Measurements from ENCODE around the gene TPRG1L. TPM values are rescaled to one million over a fixed set of nuclear protein-coding genes. Genes with fewer than 3 reads are reported as not detected.
A peak's percentile ranks its signal among the peaks of the same experiment; 100 is the strongest.

TPRG1L gene
- total RNA-seq, 4 donors from 2014 or later, result 27.9 to 44.7 (median 33.2) TPM

DNA sequence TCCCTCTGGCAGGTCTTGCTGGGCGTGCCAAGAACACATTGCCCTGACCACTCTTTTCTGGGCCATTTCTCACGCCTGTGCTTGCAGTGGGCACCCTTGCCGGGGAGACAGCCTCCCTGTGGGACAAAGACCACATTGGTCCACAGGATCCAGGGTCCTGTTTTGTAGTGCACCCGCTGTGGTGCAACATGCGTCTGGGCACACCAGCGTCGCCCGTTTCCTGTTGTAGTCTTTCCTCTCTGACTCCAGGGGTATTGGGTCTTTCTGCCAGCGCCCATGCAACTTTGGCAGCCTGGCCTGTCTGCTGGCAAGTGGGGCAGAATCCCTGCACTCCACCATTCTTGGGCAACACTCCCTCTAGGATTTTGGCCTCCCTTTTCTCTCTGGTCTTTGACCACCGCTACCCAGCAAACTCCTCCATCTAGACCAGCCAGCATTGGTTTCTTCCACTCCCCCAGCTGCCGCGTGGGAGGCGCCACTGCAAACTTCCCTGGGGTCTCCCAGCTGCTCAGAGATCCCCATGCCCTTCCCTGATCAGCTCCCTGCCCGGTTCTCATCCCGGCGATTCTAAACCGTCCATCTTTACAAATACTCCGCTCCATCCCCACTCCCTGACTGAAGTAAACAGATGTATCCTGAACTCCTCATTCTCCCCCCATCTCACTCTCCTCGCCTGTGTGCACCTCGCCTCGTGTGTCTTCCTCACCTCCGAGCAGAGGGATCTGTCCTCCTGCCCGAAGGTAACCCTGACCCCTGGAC lies 1.2 kb upstream of the TPRG1L start:
- H3K36me3 ChIP-seq, result peaks cover 9 to 23% (median 14%) of the 10 kb centered on the region in 3 donors
- no peaks in the 10 kb centered on the region for H3K27me3 ChIP-seq
- DNase-seq, result no peak
- peak overlapping the region; percentile 83 to 99 (median 90) for H3K4me3 ChIP-seq
- H3K9me3 ChIP-seq, result no peaks in the 10 kb centered on the region
- H3K4me1 ChIP-seq, result peaks cover 24 to 49% (median 26%) of the 10 kb centered on the region in 3 donors
- no peak for TF ChIP-seq POLR2A (IDR thresholded peaks at IDR 0.05)
- TF ChIP-seq, protein P1, sequence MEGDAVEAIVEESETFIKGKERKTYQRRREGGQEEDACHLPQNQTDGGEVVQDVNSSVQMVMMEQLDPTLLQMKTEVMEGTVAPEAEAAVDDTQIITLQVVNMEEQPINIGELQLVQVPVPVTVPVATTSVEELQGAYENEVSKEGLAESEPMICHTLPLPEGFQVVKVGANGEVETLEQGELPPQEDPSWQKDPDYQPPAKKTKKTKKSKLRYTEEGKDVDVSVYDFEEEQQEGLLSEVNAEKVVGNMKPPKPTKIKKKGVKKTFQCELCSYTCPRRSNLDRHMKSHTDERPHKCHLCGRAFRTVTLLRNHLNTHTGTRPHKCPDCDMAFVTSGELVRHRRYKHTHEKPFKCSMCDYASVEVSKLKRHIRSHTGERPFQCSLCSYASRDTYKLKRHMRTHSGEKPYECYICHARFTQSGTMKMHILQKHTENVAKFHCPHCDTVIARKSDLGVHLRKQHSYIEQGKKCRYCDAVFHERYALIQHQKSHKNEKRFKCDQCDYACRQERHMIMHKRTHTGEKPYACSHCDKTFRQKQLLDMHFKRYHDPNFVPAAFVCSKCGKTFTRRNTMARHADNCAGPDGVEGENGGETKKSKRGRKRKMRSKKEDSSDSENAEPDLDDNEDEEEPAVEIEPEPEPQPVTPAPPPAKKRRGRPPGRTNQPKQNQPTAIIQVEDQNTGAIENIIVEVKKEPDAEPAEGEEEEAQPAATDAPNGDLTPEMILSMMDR (IDR thresholded peaks at IDR 0.05), result no peak
- intact Hi-C loops (cut with DNase I), result loop anchor here (5.0 kb wide), 1 partner anchor 171 kb away; the partner anchor contains the start of gene ARHGEF16
- H3K27ac ChIP-seq, result peak overlapping the region in 3 of 4 donors; percentile 39 to 97 (median 84)
- 31 to 33% methylated on average over 21 to 22 of the region's 23 CpGs for WGBS, 2 donors

DNA sequence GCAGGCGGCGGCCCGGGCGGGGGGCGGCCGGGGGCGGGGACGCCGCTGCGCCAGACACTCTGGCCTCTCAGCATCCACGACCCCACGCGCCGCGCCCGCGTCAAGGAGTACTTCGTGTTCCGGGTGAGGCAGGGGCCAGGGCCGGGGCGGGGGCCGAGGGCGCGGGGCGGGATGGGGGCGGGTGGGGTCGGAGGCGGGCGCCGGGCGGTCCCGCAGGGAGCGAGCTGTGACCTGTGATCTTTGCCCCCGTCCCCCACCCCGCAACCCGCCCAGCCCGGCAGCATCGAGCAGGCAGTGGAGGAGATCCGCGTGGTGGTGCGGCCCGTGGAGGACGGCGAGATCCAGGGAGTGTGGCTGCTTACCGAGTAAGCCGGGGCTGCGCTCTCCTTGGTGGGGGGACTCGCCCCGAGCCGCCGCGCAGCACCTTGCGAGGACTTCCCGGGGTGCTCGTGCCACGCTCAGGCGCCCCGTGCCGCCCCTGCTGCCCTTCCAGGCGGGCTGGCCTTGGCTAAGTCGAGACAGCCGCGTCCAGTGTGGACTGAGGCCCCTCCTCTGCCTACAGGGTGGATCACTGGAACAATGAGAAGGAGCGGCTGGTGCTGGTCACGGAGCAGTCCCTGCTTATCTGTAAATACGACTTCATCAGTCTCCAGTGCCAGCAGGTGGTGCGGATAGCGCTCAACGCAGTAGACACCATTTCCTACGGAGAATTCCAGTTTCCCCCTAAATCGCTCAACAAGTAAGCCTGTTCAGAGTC lies 514 bp downstream of the TPRG1L start:
- Histone ChIP-seq H3K27me3 (no peaks in the 10 kb centered on the region), H3K9me3 (no peaks in the 10 kb centered on the region), H3K36me3 (peaks cover 9 to 40% (median 21%) of the 10 kb centered on the region in 3 donors), H3K4me1 (peaks cover 24 to 40% (median 26%) of the 10 kb centered on the region in 3 donors), H3K4me3 (peak overlapping the region; percentile 83 to 99 (median 90)), H3K27ac (peak overlapping the region; percentile 78 to 97 (median 92))
- TF ChIP-seq, protein P1 (IDR thresholded peaks at IDR 0.05), result peak in 1 of 6 experiments; percentile 14
- TF ChIP-seq POLR2A (IDR thresholded peaks at IDR 0.05), result no peak
- intact Hi-C loops (cut with DNase I), result no loop called here
- DNase-seq, result no peak
- 7 to 8% methylated on average over 14 to 16 of the region's 71 CpGs for WGBS, 2 donors

DNA sequence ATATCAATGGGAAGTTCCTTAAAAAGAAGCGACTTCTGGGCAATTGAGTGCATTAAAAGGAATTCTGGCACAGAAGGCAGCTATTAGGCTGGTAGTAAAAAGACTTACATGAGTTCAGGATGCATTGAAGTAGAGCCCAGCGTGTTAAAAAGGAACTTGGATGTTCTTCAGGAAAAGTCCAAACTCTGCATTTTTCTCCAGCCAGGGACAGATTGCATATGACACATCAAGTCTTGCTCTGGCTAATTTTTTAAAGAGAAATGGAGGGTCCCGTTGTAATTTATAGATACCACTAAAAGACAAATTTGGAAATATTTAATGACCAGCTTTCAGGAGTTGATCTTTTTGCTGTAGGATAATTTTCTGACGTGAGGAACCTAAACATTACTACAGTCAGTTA lies 1.2 kb downstream of the TPRG1L start:
- H3K27ac ChIP-seq, result peak overlapping the region in 3 of 4 donors; percentile 78 to 97 (median 90)
- no peaks in the 10 kb centered on the region for H3K27me3 ChIP-seq
- H3K9me3 ChIP-seq, result no peaks in the 10 kb centered on the region
- intact Hi-C loops (cut with DNase I), result no loop called here
- 78 to 79% methylated on average over 4 of the region's 4 CpGs for WGBS, 2 donors
- TF ChIP-seq POLR2A (IDR thresholded peaks at IDR 0.05), result no peak
- TF ChIP-seq, protein P1 (IDR thresholded peaks at IDR 0.05), result no peak
- H3K4me1 ChIP-seq, result peaks cover 24 to 43% (median 27%) of the 10 kb centered on the region in 3 donors
- DNase-seq, result no peak
- peak overlapping the region in 3 of 4 donors; percentile 90 to 99 (median 91) for H3K4me3 ChIP-seq
- peaks cover 9 to 47% (median 21%) of the 10 kb centered on the region in 3 donors for H3K36me3 ChIP-seq

DNA sequence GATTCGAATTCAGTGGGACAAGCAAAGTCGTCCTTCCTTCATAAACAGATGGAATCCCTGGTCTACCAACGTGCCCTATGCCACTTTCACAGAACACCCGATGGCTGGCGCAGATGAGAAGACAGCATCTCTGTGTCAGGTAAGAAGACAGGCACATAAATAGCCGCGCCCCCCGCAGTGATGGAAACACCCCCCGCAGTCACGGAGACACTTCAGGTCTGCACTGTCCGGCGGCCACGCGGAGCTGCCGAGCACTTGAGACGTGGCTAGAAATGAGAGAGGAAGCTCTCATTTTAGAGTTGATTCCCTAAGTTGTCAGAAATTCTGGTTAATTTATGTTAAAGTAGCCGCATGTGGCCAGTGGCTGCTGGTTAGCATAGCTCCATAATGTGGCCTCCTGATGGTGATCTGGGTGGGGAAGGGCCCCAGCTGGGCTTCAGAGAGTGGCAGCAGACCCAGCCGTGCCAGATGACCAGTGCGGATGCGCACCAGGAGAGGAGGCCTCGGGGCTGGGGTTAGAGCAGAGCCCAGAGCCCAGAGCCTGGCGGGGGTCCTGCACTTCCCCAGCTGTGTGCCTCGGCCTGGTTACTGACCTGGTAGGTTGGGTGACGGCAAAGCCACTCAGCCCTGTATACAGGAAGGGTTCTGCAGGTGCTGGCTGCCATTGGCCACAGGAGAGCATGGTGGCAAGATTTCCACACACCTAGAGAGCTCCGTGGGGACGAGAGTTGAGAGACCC lies 2.9 kb downstream of the TPRG1L start:
- Histone ChIP-seq H3K4me3 (no peak overlapping the region), H3K27me3 (no peaks in the 10 kb centered on the region), H3K36me3 (peaks cover 9 to 64% (median 21%) of the 10 kb centered on the region in 3 donors), H3K27ac (no peak overlapping the region), H3K9me3 (no peaks in the 10 kb centered on the region), H3K4me1 (peaks cover 31 to 55% (median 34%) of the 10 kb centered on the region in 3 donors)
- 90 to 98% methylated on average over 16 to 23 of the region's 26 CpGs for WGBS, 2 donors
- no peak for DNase-seq
- intact Hi-C loops (cut with DNase I), result no loop called here
- TF ChIP-seq, protein P1 (IDR thresholded peaks at IDR 0.05), result no peak
- TF ChIP-seq POLR2A (IDR thresholded peaks at IDR 0.05), result no peak

All from esophagus squamous epithelium (tissue), 5 donors.